Endothelial cell of umbilical vein (primary cell): ENCODE data around the gene CZIB. TPM values are rescaled to one million over a fixed set of nuclear protein-coding genes. Genes with fewer than 3 reads are reported as not detected.

Experiments
- BruUV-seq: library from RNA; stranded (reverse); fragments of 400-500 nt; replicated peaks from 2 replicates; lab custom pipeline; 2021; lab: Mats Ljungman, UMichigan
- CTCF ChIA-PET: fragments of 300-600, 350-600 bp; sonication (Branson Sonifier 250); formaldehyde crosslinking; loops from one replicate; lab custom pipeline; 2021; ENCODE audit warnings: antibody characterized with exemption, inconsistent platforms; lab: Charles Lee
- POLR2A ChIA-PET: fragments of 300-600, 350-600 bp; sonication (Branson Sonifier 250); formaldehyde crosslinking; loops from one replicate; lab custom pipeline; 2021; ENCODE audit warnings: antibody characterized with exemption, inconsistent platforms; lab: Charles Lee
- DNase-seq: peaks from one replicate; pipeline ENCODE4 v3.0.0-alpha.2; 2011; ENCODE audit warnings: low read depth, low spot score
- FAIRE-seq: peaks from 2 replicates; lab custom pipeline; 2011; peaks lifted over from hg19 to GRCh38; lab: Jason Lieb, UNC
- H2AFZ ChIP-seq: 2 replicates; pipeline ENCODE4 v1.6.0; 2012; ENCODE audit warnings: low read depth, low read length, control low read depth, inconsistent platforms
- H3K27ac ChIP-seq: 2 replicates; pipeline ENCODE4 v1.5.1; 2011; ENCODE audit warnings: low read depth, mild to moderate bottlenecking, control low read depth, low read length, moderate library complexity; ENCODE audit not compliant: insufficient read depth
- H3K27me3 ChIP-seq, 2 experiments: 2 replicates each; pipeline versions ENCODE4 v1.6.0 to v1.6.1; 2011; ENCODE audit warnings: low read length in 2 of 2, mixed read lengths in 1 of 2; ENCODE audit not compliant: control insufficient read depth in 2 of 2, insufficient read depth in 2 of 2
- H3K36me3 ChIP-seq, 2 experiments: 2 replicates in 1 of 2; 3 replicates in 1 of 2; pipeline ENCODE4 v1.5.1; 2011; ENCODE audit warnings: low read length in 2 of 2, mild to moderate bottlenecking in 1 of 2, moderate library complexity in 1 of 2; ENCODE audit not compliant: control insufficient read depth in 2 of 2, insufficient read depth in 2 of 2; ENCODE audit errors: extremely low read depth in 1 of 2
- H3K4me1 ChIP-seq: 3 replicates; pipeline ENCODE4 v1.5.1; 2011; ENCODE audit warnings: mild to moderate bottlenecking, low read length; ENCODE audit not compliant: control insufficient read depth, insufficient read depth; ENCODE audit errors: extremely low read depth
- H3K4me2 ChIP-seq: 2 replicates; pipeline ENCODE4 v1.6.1; 2011; ENCODE audit warnings: low read length, control low read depth, mixed read lengths; ENCODE audit not compliant: insufficient read depth
- H3K4me3 ChIP-seq, 3 experiments: fragments of 200-600 bp in 1 of 3; sonication (generic), shearing (Covaris generic) in 1 of 3; replicated peaks in 1 of 3; 2 replicates each; pipeline ENCODE4 v1.5.1; 2011 to 2016; ENCODE audit warnings: control low read depth in 3 of 3, low read length in 3 of 3, mild to moderate bottlenecking in 2 of 3, inconsistent platforms in 1 of 3, low read depth in 1 of 3, moderate library complexity in 1 of 3; ENCODE audit not compliant: insufficient read depth in 1 of 3
- H3K79me2 ChIP-seq: 2 replicates; pipeline ENCODE4 v1.6.0; 2012; ENCODE audit warnings: low read length, inconsistent platforms; ENCODE audit not compliant: control insufficient read depth, insufficient read depth
- H3K9ac ChIP-seq: replicated peaks from 2 replicates; pipeline ENCODE3; 2011; ENCODE audit warnings: low read length, control low read depth; ENCODE audit not compliant: insufficient read depth; ENCODE audit errors: extremely low read depth
- H3K9me1 ChIP-seq: replicated peaks from 3 replicates; pipeline ENCODE4 v1.6.0; 2011; ENCODE audit warnings: mild to moderate bottlenecking, low read length; ENCODE audit not compliant: control insufficient read depth, insufficient read depth; ENCODE audit errors: extremely low read depth
- H3K9me3 ChIP-seq: replicated peaks from 2 replicates; pipeline ENCODE4 v1.5.1; 2012; ENCODE audit warnings: low read length, inconsistent platforms; ENCODE audit not compliant: control insufficient read depth, insufficient read depth
- H4K20me1 ChIP-seq: replicated peaks from 2 replicates; pipeline ENCODE3; 2011; ENCODE audit warnings: mild to moderate bottlenecking, low read length; ENCODE audit not compliant: control insufficient read depth, insufficient read depth; ENCODE audit errors: extremely low read depth
- EZH2 ChIP-seq: IDR thresholded peaks from 2 replicates; pipeline ENCODE4 v1.6.1; 2012; ENCODE audit warnings: borderline replicate concordance, low read depth, mild to moderate bottlenecking, moderate library complexity, low read length, inconsistent platforms; ENCODE audit not compliant: severe bottlenecking
- FOS ChIP-seq: IDR thresholded peaks from 2 replicates; pipeline ENCODE4 v1.6.1; 2011; ENCODE audit warnings: mild to moderate bottlenecking, low read length, moderate library complexity, borderline replicate concordance; ENCODE audit not compliant: insufficient read depth
- GATA2 ChIP-seq: IDR thresholded peaks from 2 replicates; pipeline ENCODE4 v1.7.0; 2011; ENCODE audit warnings: low read depth, mild to moderate bottlenecking, moderate library complexity, mixed read lengths, low read length; ENCODE audit not compliant: insufficient read length, insufficient read depth
- JUN ChIP-seq: IDR thresholded peaks from 2 replicates; pipeline ENCODE4 v1.6.1; 2011; ENCODE audit warnings: borderline replicate concordance, low read depth; ENCODE audit not compliant: insufficient read length, insufficient read depth
- MYC ChIP-seq: IDR thresholded peaks from one replicate; pipeline ENCODE4 v1.6.1; 2011; ENCODE audit warnings: mild to moderate bottlenecking, low read depth, low read length
- POLR2A ChIP-seq: IDR thresholded peaks from 2 replicates; pipeline ENCODE4 v1.6.1; 2012; ENCODE audit warnings: low read depth, mild to moderate bottlenecking, control low read depth, low read length
- POLR2AphosphoS5 ChIP-seq: IDR thresholded peaks from 2 replicates; pipeline ENCODE4 v1.6.1; 2012; ENCODE audit warnings: low read depth, mild to moderate bottlenecking, control low read depth, low read length, moderate library complexity; ENCODE audit not compliant: insufficient read depth
- dilution Hi-C: fragments of 300-500 bp; cut with MboI; formaldehyde crosslinking; loops from one replicate; pipeline ENCODE4 v1.15.0; 2019; ENCODE audit warnings: low sequenced_read_pairs; ENCODE audit not compliant: extremely low pct_ligation_motif_present
- intact Hi-C: fragments of 100-400 bp; cut with micrococcal nuclease; formaldehyde crosslinking; loops from one replicate; pipeline ENCODE4 v1.10.0; 2022
- polyA plus RNA-seq, 4 experiments: library from polyadenylated mRNA; depleted of rRNA in 3 of 4; stranded (reverse) in 3 of 4; unstranded in 1 of 4; fragments of >200 nt; gene quantifications; 2 replicates each; pipeline versions ENCODE4 v1.2.1 to v1.2.3, GENCODE V29; 2011 to 2012; ENCODE audit warnings: missing spikeins in 1 of 4
- total RNA-seq: library from RNA; stranded (reverse); gene quantifications from 2 replicates; pipeline ENCODE4 v1.2.3, GENCODE V29; 2021
- TF ChIP-seq, protein P1 (sequence below), 2 donors: IDR thresholded peaks; 1 replicate in 1 of 2; 2 replicates in 1 of 2; pipeline ENCODE4 v1.5.1; 2011; ENCODE audit warnings: low read length in 2 of 2, mild to moderate bottlenecking in 2 of 2, moderate library complexity in 2 of 2, control low read depth in 1 of 2, inconsistent platforms in 1 of 2, low read depth in 1 of 2; ENCODE audit not compliant: insufficient read depth in 1 of 2; ENCODE audit errors: extremely low read depth in 1 of 2
- TF ChIP-seq, protein P2 (sequence below): IDR thresholded peaks from 2 replicates; pipeline ENCODE4 v1.6.1; 2011; ENCODE audit not compliant: insufficient read depth, insufficient read length

CZIB gene
- total and polyA plus RNA-seq, 2 donors (not counting 3 experiments of a cell fraction or from before 2014, with no cell fraction given): 60.1 to 65.9 TPM

DNA sequence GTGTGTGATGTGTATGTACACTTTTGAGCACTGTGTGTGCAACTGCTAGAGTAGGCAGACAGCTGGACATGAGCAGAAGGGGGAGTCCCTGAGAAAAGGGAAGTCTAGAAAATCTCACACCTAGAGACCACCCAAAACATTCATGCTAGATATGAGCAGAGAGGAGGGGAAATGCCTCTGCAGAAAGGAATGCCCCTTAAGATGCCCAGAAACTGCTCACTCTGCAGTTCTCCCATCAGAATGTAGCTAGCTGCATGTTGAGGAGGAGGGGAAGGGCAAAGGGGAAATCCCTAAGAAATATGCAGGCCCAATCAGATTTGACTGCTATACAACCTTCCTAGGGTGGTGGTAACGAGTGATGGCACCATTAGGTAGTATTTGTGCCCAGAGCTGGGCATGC is 49.7 kb upstream of the CZIB start:
- Histone ChIP-seq H3K4me1 (no peaks in the 10 kb centered on the region), H3K9me3 (no peaks in the 10 kb centered on the region), H3K4me3 (no peak overlapping the region), H3K4me2 (no peak overlapping the region), H3K9me1 (no peaks in the 10 kb centered on the region), H3K36me3 (peaks cover under 1 to 4% of the 10 kb centered on the region in 2 experiments), H2AFZ (no peak overlapping the region), H3K79me2 (no peaks in the 10 kb centered on the region), H3K27ac (no peak overlapping the region), H3K27me3 (no peaks in the 10 kb centered on the region), H4K20me1 (no peaks in the 10 kb centered on the region), H3K9ac (no peak overlapping the region)
- intact Hi-C loops (no loop called here), dilution Hi-C loops (no loop called here)
- no peak for FAIRE-seq
- no peak for TF ChIP-seq GATA2
- TF ChIP-seq, protein P1, sequence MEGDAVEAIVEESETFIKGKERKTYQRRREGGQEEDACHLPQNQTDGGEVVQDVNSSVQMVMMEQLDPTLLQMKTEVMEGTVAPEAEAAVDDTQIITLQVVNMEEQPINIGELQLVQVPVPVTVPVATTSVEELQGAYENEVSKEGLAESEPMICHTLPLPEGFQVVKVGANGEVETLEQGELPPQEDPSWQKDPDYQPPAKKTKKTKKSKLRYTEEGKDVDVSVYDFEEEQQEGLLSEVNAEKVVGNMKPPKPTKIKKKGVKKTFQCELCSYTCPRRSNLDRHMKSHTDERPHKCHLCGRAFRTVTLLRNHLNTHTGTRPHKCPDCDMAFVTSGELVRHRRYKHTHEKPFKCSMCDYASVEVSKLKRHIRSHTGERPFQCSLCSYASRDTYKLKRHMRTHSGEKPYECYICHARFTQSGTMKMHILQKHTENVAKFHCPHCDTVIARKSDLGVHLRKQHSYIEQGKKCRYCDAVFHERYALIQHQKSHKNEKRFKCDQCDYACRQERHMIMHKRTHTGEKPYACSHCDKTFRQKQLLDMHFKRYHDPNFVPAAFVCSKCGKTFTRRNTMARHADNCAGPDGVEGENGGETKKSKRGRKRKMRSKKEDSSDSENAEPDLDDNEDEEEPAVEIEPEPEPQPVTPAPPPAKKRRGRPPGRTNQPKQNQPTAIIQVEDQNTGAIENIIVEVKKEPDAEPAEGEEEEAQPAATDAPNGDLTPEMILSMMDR (IDR thresholded peaks at IDR 0.05; ENCODE audit: extremely low read depth in 1 of 2, insufficient read depth in 1 of 2, low read depth in 1 of 2, low read length in 2 of 2): no peak
- no peak for TF ChIP-seq JUN
- no peak for TF ChIP-seq FOS
- TF ChIP-seq EZH2: no peak
- TF ChIP-seq MYC: no peak
- TF ChIP-seq POLR2AphosphoS5: no peak
- TF ChIP-seq POLR2A: no peak
- TF ChIP-seq, protein P2, sequence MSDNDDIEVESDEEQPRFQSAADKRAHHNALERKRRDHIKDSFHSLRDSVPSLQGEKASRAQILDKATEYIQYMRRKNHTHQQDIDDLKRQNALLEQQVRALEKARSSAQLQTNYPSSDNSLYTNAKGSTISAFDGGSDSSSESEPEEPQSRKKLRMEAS: no peak
- ChIA-PET POLR2A (no interaction called here), CTCF (interaction anchor here (1.2 to 6.9 kb wide), 2 partner anchors 8 to 123 kb away, joined by 3 to 49 read pairs; no protein-coding TSS in a partner anchor)
- no TSS peak for BruUV-seq
- DNase-seq: no peak
